ENCODE data around the gene ACAD10.

DNA sequence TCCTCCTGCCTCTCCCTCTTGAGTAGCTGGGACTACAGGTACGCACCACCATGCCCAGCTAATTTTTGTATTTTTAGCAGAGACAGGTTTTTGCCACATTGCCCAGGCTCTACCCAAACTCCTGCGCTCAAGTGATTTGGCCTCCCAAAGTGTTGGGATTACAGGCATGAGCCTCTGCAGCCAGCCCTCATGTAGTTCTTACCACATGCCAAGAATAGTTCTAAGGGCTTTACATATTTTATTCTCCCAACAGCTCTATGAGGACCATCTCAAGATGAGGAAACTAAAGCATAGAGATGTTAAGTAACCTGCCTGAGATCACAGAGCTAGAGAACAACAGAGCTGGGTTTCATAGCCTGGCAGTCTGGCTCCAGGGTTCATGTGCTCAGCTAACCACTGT lies 42.9 kb downstream of the ACAD10 start:
- TF ChIP-seq CTCF (IDR thresholded peaks at IDR 0.05; ENCODE audit: low read depth, low read length, missing input control) (no peak), REST (IDR thresholded peaks at IDR 0.05) (no peak), YY1 (IDR thresholded peaks at IDR 0.05) (no peak), ZBTB33 (IDR thresholded peaks at IDR 0.05) (no peak), RAD21 (IDR thresholded peaks at IDR 0.05) (no peak), GABPA (IDR thresholded peaks at IDR 0.05 in 1 of 2, conservative IDR thresholded peaks at IDR 0.05 in 1 of 2) (no peak), EGR1 (IDR thresholded peaks at IDR 0.05; ENCODE audit: low read depth in 2 of 2) (no peak), TAF1 (conservative IDR thresholded peaks at IDR 0.05) (no peak), JUND (IDR thresholded peaks at IDR 0.05) (no peak), RXRA (IDR thresholded peaks at IDR 0.05) (no peak)
- TF ChIP-seq, protein P1, sequence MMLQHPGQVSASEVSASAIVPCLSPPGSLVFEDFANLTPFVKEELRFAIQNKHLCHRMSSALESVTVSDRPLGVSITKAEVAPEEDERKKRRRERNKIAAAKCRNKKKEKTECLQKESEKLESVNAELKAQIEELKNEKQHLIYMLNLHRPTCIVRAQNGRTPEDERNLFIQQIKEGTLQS (IDR thresholded peaks at IDR 0.05): no peak
- TF ChIP-seq, protein P2, sequence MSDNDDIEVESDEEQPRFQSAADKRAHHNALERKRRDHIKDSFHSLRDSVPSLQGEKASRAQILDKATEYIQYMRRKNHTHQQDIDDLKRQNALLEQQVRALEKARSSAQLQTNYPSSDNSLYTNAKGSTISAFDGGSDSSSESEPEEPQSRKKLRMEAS (IDR thresholded peaks at IDR 0.05): no peak

Measured in liver (tissue), 3 donors.